Measurements from ENCODE around the gene ATP6V1G1.

ATP6V1G1 gene

GRCh38 chr9:114613087-114613486 is 25.5 kb downstream of the ATP6V1G1 start:
- DNase-seq, result no peak

DNA sequence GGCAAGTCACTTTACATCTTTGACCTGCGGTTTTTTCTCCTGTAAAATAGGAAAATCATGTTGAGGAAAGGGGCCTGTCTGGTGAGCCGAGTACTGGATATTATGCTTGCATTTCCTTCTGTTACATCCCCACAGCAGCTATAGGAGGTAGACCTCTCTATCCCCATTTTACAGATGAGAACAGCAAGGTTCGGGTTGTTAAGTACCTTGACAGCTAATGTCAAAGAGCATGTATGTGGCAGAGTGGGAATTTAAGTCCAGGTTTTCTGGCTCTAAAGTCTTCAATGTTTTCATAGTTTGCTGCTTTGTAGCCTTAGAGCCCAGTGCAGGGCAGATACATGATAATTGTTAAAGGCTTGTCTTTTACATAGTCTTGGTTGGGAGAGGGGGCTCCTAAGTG is 26.4 kb downstream of the ATP6V1G1 start:
- Mint-ChIP-seq H3K9me3 (no peaks in the 10 kb centered on the region), H3K4me3 (peak overlapping the region; percentile 89), H3K4me1 (peaks cover 66% of the 10 kb centered on the region), H3K36me3 (ENCODE audit: low read depth) (peaks cover 31% of the 10 kb centered on the region), H3K27me3 (no peaks in the 10 kb centered on the region), H3K27ac (peak overlapping the region; percentile 89)
- no peak for ATAC-seq
- DNase-seq, result no peak

More at GRCh38 chr9:114613087-114613486, 25.5 kb downstream of the ATP6V1G1 start:
- H3K4me1 Mint-ChIP-seq, result peaks cover 68% of the 10 kb centered on the region
- ATAC-seq, result peak; percentile 16
- no peaks in the 10 kb centered on the region for H3K27me3 Mint-ChIP-seq
- peak overlapping the region; percentile 89 for H3K4me3 Mint-ChIP-seq
- H3K36me3 Mint-ChIP-seq (ENCODE audit: low read depth), result peaks cover 24% of the 10 kb centered on the region
- no peaks in the 10 kb centered on the region for H3K9me3 Mint-ChIP-seq
- H3K27ac Mint-ChIP-seq, result peak overlapping the region; percentile 89

DNA sequence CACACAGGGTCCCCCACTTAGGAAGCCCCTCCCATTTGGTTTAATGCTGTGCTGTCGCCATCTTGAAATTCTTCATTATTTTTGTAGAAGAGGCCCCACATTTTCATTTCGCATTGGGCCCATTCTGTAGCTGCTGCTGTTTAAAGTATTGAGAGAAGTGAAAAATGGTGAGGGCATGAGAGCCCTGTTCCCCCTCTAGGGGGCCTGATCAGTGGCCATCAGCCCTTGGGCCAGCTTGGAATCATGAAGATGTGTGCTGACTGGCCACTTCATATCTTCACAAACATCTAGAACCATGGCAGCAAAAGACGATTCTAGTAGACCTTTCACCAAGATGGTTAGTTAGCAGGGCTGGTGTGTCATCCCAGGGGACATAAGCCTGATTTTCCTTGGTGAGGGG is 26.8 kb downstream of the ATP6V1G1 start:
- peaks cover 69% of the 10 kb centered on the region for H3K4me1 Mint-ChIP-seq
- peaks cover 34% of the 10 kb centered on the region for H3K36me3 Mint-ChIP-seq (ENCODE audit: low read depth)
- H3K27ac Mint-ChIP-seq, result no peak overlapping the region
- ATAC-seq, result no peak
- H3K4me3 Mint-ChIP-seq, result no peak overlapping the region
- no peaks in the 10 kb centered on the region for H3K27me3 Mint-ChIP-seq
- no peak for DNase-seq
- no peaks in the 10 kb centered on the region for H3K9me3 Mint-ChIP-seq

- H3K4me1 Mint-ChIP-seq, result peaks cover 67% of the 10 kb centered on the region
- peak overlapping the region; percentile 42 for H3K4me3 Mint-ChIP-seq
- peak; percentile 55 for ATAC-seq
Observed at GRCh38 chr9:114616684-114617520, 29.3 kb downstream of the ATP6V1G1 start.

GRCh38 chr9:114619191-114619761 is 31.7 kb downstream of the ATP6V1G1 start:
- Mint-ChIP-seq H3K36me3 (ENCODE audit: low read depth) (peaks cover 51% of the 10 kb centered on the region), H3K9me3 (no peaks in the 10 kb centered on the region), H3K27ac (peak overlapping the region; percentile 91), H3K4me1 (peaks cover 44% of the 10 kb centered on the region), H3K27me3 (no peaks in the 10 kb centered on the region), H3K4me3 (peak overlapping the region; percentile 75)
- DNase-seq, result no peak
- ATAC-seq, result no peak

More at GRCh38 chr9:114616684-114617520, 29.3 kb downstream of the ATP6V1G1 start:
- Mint-ChIP-seq H3K27ac (peak overlapping the region; percentile 82), H3K27me3 (no peaks in the 10 kb centered on the region), H3K36me3 (ENCODE audit: low read depth) (peaks cover 47% of the 10 kb centered on the region), H3K9me3 (no peaks in the 10 kb centered on the region)
- peak; percentile 36 for DNase-seq

GRCh38 chr9:114621561-114621960 is 34.0 kb downstream of the ATP6V1G1 start:
- Mint-ChIP-seq H3K4me1 (peaks cover 32% of the 10 kb centered on the region), H3K27me3 (no peaks in the 10 kb centered on the region), H3K36me3 (ENCODE audit: low read depth) (peaks cover 52% of the 10 kb centered on the region), H3K4me3 (no peak overlapping the region), H3K9me3 (no peaks in the 10 kb centered on the region), H3K27ac (no peak overlapping the region)
- ATAC-seq (peak; percentile 17), DNase-seq (no peak)

DNA sequence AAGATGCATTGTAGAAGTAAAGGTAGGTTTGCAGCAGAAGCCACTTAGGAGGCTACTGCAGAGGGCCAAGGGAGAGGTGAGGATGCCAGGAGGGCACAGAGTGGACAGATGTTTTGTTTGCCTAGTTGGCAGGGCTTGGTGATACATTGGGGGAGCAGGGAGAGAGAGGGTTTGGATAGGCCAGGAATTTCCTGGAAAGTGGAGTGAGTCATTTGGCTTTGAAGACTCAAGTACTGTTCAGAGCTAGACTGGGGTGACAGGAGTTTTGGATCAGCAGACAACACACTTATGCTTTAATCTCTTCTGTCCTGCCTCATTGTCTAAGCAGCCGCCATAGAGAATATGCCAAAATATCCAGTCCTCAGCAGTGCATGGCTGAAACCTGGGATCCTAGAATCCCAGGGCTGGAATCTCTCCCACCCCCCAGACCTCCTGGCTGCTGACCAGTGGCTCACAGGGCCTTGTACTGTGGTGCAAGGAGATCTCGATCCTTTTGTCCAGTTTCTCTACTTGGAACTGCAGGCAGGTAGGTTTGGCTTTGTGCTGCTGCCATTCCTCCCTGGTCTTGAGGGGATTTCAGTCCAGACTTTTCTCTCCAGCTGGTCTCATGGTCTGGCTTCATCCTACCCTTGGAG is 34.5 kb downstream of the ATP6V1G1 start:
- no peaks in the 10 kb centered on the region for H3K9me3 Mint-ChIP-seq
- H3K4me3 Mint-ChIP-seq, result no peak overlapping the region
- peaks cover 53% of the 10 kb centered on the region for H3K36me3 Mint-ChIP-seq (ENCODE audit: low read depth)
- no peaks in the 10 kb centered on the region for H3K27me3 Mint-ChIP-seq
- ATAC-seq, result no peak
- no peak overlapping the region for H3K27ac Mint-ChIP-seq
- no peak for DNase-seq
- peaks cover 26% of the 10 kb centered on the region for H3K4me1 Mint-ChIP-seq

DNA sequence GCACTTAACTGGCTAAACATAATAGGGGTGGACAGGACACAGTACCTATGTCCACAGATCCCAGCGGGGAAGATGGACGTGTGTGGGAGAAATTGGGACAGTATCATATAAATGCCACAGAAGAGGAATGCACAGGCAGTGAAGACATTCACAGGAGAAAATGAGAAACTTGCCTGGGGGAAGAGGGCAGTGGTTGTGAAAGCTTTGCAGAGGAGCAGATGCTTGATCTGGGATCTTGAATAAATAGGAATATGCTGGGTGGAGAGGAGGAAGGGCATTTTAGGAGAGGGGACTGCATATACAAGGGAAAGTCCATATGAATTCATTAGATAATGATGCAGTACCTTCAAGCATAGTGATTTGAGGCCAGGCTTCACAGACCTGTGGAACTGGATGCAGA is 37.1 kb downstream of the ATP6V1G1 start:
- H3K27ac Mint-ChIP-seq, result no peak overlapping the region
- peaks cover 58% of the 10 kb centered on the region for H3K36me3 Mint-ChIP-seq (ENCODE audit: low read depth)

DNA sequence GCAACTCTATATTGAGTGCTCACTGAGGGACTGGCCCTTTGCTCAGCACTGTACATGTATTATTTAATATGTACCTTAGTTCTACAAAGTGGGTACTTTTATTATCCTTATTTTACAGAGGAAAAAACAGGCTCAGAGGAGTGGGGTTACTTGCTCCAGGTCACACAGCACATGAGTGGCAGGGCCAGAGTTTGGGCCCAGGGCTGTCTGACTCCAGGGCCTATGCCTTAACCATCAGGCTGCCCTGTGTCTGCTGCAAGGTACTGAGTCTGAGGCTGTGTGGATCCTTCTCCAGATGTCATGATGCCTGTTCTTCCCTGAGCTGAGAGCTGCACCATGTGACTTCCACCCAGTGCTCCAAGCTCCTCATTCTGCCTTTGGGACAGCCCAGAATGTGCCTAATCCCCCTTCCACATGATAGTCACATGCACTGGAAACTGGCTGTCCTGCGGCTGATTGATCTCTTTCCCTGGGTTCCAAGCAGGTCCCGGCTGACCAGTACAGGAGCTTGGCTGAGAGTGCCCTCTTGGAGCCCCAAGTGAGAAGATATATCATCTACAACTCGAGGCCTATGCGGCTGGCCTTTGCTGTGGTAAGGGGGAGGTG is 38.9 kb downstream of the ATP6V1G1 start:
- no peak for ATAC-seq
- Mint-ChIP-seq H3K9me3 (no peaks in the 10 kb centered on the region), H3K36me3 (ENCODE audit: low read depth) (peaks cover 57% of the 10 kb centered on the region), H3K27me3 (no peaks in the 10 kb centered on the region), H3K4me3 (no peak overlapping the region), H3K27ac (no peak overlapping the region), H3K4me1 (peaks cover 3% of the 10 kb centered on the region)
- no peak for DNase-seq

More for the DNA sequence above, 37.1 kb downstream of the ATP6V1G1 start:
- no peaks in the 10 kb centered on the region for H3K9me3 Mint-ChIP-seq
- DNase-seq (no peak), ATAC-seq (no peak)
- H3K4me3 Mint-ChIP-seq, result no peak overlapping the region
- H3K4me1 Mint-ChIP-seq, result peaks cover 10% of the 10 kb centered on the region
- H3K27me3 Mint-ChIP-seq, result no peaks in the 10 kb centered on the region

GRCh38 chr9:114627553-114627952 is 40.0 kb downstream of the ATP6V1G1 start:
- H3K4me1 Mint-ChIP-seq, result no peaks in the 10 kb centered on the region
- H3K9me3 Mint-ChIP-seq, result no peaks in the 10 kb centered on the region
- ATAC-seq (no peak), DNase-seq (no peak)
- no peaks in the 10 kb centered on the region for H3K27me3 Mint-ChIP-seq
- H3K4me3 Mint-ChIP-seq, result no peak overlapping the region
- no peak overlapping the region for H3K27ac Mint-ChIP-seq
- H3K36me3 Mint-ChIP-seq (ENCODE audit: low read depth), result peaks cover 50% of the 10 kb centered on the region

DNA sequence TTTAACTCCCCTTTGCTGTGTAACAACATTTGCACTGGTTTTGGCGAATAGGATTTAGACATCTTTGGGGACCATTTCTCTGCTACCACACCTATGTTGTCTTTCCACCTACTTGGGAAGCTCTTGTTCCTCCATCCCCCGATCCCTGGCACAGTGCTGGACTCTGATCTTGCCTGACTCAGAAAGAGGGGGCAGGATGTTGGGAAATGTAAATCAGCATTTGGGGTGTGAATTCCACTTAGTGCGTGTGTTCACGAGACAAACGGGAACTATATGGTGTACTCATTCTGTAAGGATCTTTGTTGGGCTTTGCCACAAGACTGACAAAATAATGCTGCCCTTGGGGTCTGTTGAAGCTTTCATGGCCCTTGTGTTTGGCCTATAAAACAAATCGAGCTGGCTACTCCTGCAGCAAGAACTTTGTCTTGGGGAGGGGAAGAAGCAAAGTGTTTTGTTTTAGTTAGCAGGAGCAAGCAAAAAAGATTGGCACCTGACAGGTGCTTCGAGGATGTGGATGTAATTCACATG is 42.1 kb downstream of the ATP6V1G1 start:
- Mint-ChIP-seq H3K27me3 (no peaks in the 10 kb centered on the region), H3K9me3 (no peaks in the 10 kb centered on the region), H3K4me1 (no peaks in the 10 kb centered on the region), H3K4me3 (no peak overlapping the region), H3K27ac (no peak overlapping the region), H3K36me3 (ENCODE audit: low read depth) (peaks cover 49% of the 10 kb centered on the region)
- DNase-seq (no peak), ATAC-seq (no peak)

DNA sequence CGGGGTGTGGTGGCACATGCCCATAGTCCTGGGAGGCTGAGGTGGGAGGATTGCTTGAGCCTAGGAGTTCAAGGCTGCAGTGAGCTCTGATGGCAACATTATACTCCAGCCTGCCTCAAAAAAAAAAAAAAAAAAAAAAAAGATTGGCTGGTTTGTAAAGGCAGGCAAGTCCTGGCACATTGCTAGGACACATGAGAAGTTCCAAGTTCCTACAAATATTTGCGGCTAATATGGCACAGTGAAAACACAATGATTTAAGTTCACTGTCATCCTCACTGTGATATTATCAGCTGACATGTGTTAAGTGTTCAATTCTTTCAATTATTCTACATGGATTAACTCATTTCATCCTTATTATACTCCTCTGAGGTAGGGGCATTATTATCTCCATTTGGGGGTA is 43.6 kb downstream of the ATP6V1G1 start:
- ATAC-seq (no peak), DNase-seq (no peak)
- Mint-ChIP-seq H3K27me3 (no peaks in the 10 kb centered on the region), H3K9me3 (no peaks in the 10 kb centered on the region), H3K4me1 (no peaks in the 10 kb centered on the region), H3K36me3 (ENCODE audit: low read depth) (peaks cover 53% of the 10 kb centered on the region), H3K4me3 (no peak overlapping the region), H3K27ac (no peak overlapping the region)

GRCh38 chr9:114633438-114634089 is 46.0 kb downstream of the ATP6V1G1 start:
- Mint-ChIP-seq H3K27me3 (no peaks in the 10 kb centered on the region), H3K36me3 (ENCODE audit: low read depth) (peaks cover 47% of the 10 kb centered on the region), H3K4me3 (no peak overlapping the region), H3K4me1 (no peaks in the 10 kb centered on the region), H3K9me3 (no peaks in the 10 kb centered on the region), H3K27ac (peak overlapping the region; percentile 50)
- ATAC-seq, result peak; percentile 28
- no peak for DNase-seq

DNA sequence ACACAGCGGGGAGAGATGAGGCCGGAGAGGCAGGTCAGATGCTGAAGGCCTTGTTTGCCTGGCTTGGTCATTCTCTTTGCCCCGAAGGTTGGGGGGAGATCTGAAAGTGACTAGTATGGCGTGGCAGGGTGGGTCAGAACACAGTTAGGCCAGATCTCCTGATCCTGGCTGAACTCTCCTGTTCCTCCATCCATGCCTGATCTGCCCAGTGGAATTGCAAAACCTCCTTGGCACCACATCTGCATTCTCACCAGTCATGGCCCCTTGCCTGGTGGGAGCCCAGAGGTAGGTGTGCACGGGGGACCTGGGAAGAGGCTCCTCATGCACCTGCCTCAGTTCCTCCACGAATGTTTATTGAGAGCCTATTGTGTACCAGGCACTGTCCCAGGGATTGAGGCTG is 46.8 kb downstream of the ATP6V1G1 start:
- no peak for DNase-seq
- Mint-ChIP-seq H3K4me1 (no peaks in the 10 kb centered on the region), H3K27ac (no peak overlapping the region), H3K9me3 (no peaks in the 10 kb centered on the region), H3K36me3 (ENCODE audit: low read depth) (peaks cover 47% of the 10 kb centered on the region), H3K27me3 (no peaks in the 10 kb centered on the region), H3K4me3 (no peak overlapping the region)
- no peak for ATAC-seq

Measured in activated naive CD8-positive, alpha-beta T cell treated with anti-CD3 and anti-CD28 coated beads, Interleukin-2, amount 50 U/mL, for 24 hours (primary cell).